ENCODE data around the gene BRME1.

GRCh38 chr19:13946414-13946813 lies 40.5 kb upstream of the BRME1 start:
- TF ChIP-seq POLR2A (IDR thresholded peaks at IDR 0.05) (no peak), CTCF (IDR thresholded peaks at IDR 0.05) (no peak), POLR2AphosphoS5 (IDR thresholded peaks at IDR 0.05) (no peak), EP300 (IDR thresholded peaks at IDR 0.05) (no peak)
